ENCODE measurements around the gene SETBP1.

Gene SETBP1

GRCh38 chr18:44766450-44766849 is 85.8 kb downstream of the SETBP1 start:
- DNase-seq: no peak

GRCh38 chr18:44767807-44768206 is 87.1 kb downstream of the SETBP1 start:
- no peak for DNase-seq

- no peak for DNase-seq
Observed at GRCh38 chr18:44770641-44771040, 90.0 kb downstream of the SETBP1 start.

- DNase-seq: no peak
Observed at GRCh38 chr18:44771572-44771955, 90.9 kb downstream of the SETBP1 start.

- no peak for DNase-seq
Observed at GRCh38 chr18:44771956-44772917, 91.5 kb downstream of the SETBP1 start.

GRCh38 chr18:44773640-44774155 is 93.0 kb downstream of the SETBP1 start:
- DNase-seq: no peak

GRCh38 chr18:44774191-44774590 is 93.5 kb downstream of the SETBP1 start:
- no peak for DNase-seq

GRCh38 chr18:44777457-44778192 is 96.9 kb downstream of the SETBP1 start:
- no peak for DNase-seq

GRCh38 chr18:44778788-44779187 is 98.1 kb downstream of the SETBP1 start:
- DNase-seq: no peak

GRCh38 chr18:44779753-44780292 is 99.1 kb downstream of the SETBP1 start:
- DNase-seq: no peak

GRCh38 chr18:44781886-44782285 is 101.2 kb downstream of the SETBP1 start:
- no peak for DNase-seq

- DNase-seq: no peak
Observed at GRCh38 chr18:44782617-44783016, 101.9 kb downstream of the SETBP1 start.

GRCh38 chr18:44783371-44783770 is 102.7 kb downstream of the SETBP1 start:
- no peak for DNase-seq

- DNase-seq: no peak
Observed at GRCh38 chr18:44786257-44786656, 105.6 kb downstream of the SETBP1 start.

- DNase-seq: no peak
Observed at GRCh38 chr18:44786688-44787087, 106.0 kb downstream of the SETBP1 start.

GRCh38 chr18:44788334-44788733 is 107.6 kb downstream of the SETBP1 start:
- no peak for DNase-seq

- DNase-seq: no peak
Observed at GRCh38 chr18:44789710-44790109, 109.0 kb downstream of the SETBP1 start.

GRCh38 chr18:44790860-44791259 is 110.2 kb downstream of the SETBP1 start:
- DNase-seq: no peak

GRCh38 chr18:44791520-44791919 is 110.8 kb downstream of the SETBP1 start:
- DNase-seq: no peak

- no peak for DNase-seq
Observed at GRCh38 chr18:44792456-44793061, 111.9 kb downstream of the SETBP1 start.

- DNase-seq: no peak
Observed at GRCh38 chr18:44793194-44793593, 112.5 kb downstream of the SETBP1 start.

- DNase-seq: no peak
Observed at GRCh38 chr18:44793685-44794084, 113.0 kb downstream of the SETBP1 start.

- DNase-seq: no peak
Observed at GRCh38 chr18:44795241-44795640, 114.6 kb downstream of the SETBP1 start.

Data from NCI-H345 (cell line).